HFFc6 (cell line): ENCODE data around the gene MINDY2. TPM values are rescaled to one million over a fixed set of nuclear protein-coding genes. Genes with fewer than 3 reads are reported as not detected.
"Not testable (repeated sequence)": the region's sequence is repeated elsewhere in the genome, so short reads cannot be mapped to it uniquely, and the experiment has no call there.

Source experiments
- DNase-seq: peaks from one replicate; pipeline ENCODE4 v3.0.0-alpha.2; 2018
- H3K27ac Mint-ChIP-seq: 2 replicates; pipeline ENCODE4 v1.8.0; 2020; ENCODE audit warnings: mild to moderate bottlenecking, mixed read lengths
- H3K27me3 Mint-ChIP-seq: 2 replicates; pipeline ENCODE4 v1.8.0; 2021; ENCODE audit warnings: mild to moderate bottlenecking, moderate library complexity, mixed read lengths; ENCODE audit not compliant: insufficient read depth
- H3K36me3 Mint-ChIP-seq: 2 replicates; pipeline ENCODE4 v1.8.0; 2021; ENCODE audit warnings: low read depth, mixed read lengths
- H3K4me1 Mint-ChIP-seq: 2 replicates; pipeline ENCODE4 v1.8.0; 2020; ENCODE audit warnings: low read depth, mixed read lengths
- H3K4me3 Mint-ChIP-seq: 2 replicates; pipeline ENCODE4 v1.8.0; 2020; ENCODE audit warnings: mild to moderate bottlenecking, moderate library complexity, mixed read lengths
- H3K9me3 Mint-ChIP-seq: 2 replicates; pipeline ENCODE4 v1.8.0; 2020; ENCODE audit warnings: mild to moderate bottlenecking, mixed read lengths
- total RNA-seq, 6 experiments: library from RNA; stranded (reverse); fragmentation: NEBNext Ultra II Directional; extraction: Animal tissue kit (Norgen Biotek cat#: 25700); gene quantifications; 2 replicates in 1 of 6; 3 replicates in 5 of 6; pipeline ENCODE4 v1.2.3, GENCODE V29; 2021
- TF ChIP-seq, protein P1 (sequence below): fragments of 200-600 bp; sonication (generic); IDR thresholded peaks from 2 replicates; pipeline ENCODE4 v1.5.0; 2021; ENCODE audit warnings: antibody characterized with exemption, mild to moderate bottlenecking

The MINDY2 gene
- total RNA-seq, 6 experiments from 2014 or later, result 27.9 to 35.7 (median 29.9) TPM

DNA sequence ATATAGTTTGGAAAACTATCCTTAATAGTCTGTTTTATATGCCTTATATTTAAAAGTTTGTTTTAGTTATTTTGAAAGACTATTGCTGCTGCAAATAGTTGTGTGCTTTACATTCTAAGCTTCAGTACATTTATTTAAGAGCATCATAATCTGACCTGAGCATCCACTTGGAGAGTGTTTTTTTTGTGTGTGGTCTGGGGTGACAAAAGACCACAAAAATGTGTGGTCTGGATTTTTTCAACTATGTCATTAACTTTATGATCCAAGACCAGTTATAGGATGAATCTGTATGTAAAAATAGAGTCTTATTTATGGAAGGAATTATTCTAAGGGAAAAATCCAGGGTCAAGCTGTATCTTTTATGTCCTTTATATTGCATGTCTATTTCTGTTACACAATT, 85.0 kb downstream of the MINDY2 start:
- no peak overlapping the region for H3K27ac Mint-ChIP-seq
- no peaks in the 10 kb centered on the region for H3K27me3 Mint-ChIP-seq
- DNase-seq, result peak; percentile 59

DNA sequence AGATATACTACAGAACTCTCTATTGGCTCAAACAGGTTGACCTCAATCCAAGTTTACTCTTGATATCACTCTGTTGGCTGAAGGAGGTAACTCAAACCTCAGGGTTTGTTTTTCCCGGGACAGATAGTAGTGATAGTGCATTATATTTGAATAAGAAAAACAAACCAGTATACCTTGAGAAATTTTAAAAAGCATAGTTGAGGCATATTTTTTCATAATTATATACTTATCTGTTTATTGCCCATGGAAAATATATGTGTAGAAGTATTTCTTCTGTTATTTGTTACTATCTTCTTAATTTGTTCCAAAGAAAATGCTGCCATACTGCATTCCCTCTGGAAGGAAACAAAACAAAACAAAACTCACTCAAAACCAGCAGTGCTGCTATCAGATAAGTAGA, 85.5 kb downstream of the MINDY2 start:
- H3K36me3 Mint-ChIP-seq, result peaks cover 12% of the 10 kb centered on the region
- peaks cover 16% of the 10 kb centered on the region for H3K4me1 Mint-ChIP-seq
- not testable (repeated sequence) for DNase-seq, H3K27me3 Mint-ChIP-seq, H3K9me3 Mint-ChIP-seq, H3K27ac Mint-ChIP-seq, H3K4me3 Mint-ChIP-seq

More for the DNA sequence above, 85.0 kb downstream of the MINDY2 start:
- Mint-ChIP-seq H3K9me3 (no peaks in the 10 kb centered on the region), H3K4me3 (no peak overlapping the region), H3K4me1 (peaks cover 16% of the 10 kb centered on the region), H3K36me3 (peaks cover 12% of the 10 kb centered on the region)
- TF ChIP-seq, protein P1, sequence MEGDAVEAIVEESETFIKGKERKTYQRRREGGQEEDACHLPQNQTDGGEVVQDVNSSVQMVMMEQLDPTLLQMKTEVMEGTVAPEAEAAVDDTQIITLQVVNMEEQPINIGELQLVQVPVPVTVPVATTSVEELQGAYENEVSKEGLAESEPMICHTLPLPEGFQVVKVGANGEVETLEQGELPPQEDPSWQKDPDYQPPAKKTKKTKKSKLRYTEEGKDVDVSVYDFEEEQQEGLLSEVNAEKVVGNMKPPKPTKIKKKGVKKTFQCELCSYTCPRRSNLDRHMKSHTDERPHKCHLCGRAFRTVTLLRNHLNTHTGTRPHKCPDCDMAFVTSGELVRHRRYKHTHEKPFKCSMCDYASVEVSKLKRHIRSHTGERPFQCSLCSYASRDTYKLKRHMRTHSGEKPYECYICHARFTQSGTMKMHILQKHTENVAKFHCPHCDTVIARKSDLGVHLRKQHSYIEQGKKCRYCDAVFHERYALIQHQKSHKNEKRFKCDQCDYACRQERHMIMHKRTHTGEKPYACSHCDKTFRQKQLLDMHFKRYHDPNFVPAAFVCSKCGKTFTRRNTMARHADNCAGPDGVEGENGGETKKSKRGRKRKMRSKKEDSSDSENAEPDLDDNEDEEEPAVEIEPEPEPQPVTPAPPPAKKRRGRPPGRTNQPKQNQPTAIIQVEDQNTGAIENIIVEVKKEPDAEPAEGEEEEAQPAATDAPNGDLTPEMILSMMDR, result no peak

DNA sequence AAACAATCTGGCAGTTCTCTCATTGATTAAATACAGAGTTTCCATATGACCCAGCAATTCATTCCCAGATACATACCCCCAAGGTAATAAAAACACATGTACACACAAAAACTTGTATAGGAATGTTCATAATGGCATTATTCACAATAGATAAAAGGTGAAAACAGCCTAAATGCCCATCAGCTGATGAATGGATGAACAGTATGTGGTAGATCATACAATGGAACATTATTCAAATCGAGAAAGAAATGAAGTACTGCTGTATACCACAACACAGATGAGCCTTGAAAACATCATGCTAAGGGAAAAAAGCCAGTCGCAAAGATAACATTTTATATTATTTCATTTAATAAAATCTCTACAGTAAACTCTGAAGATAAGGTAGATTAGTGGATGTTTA, 91.2 kb downstream of the MINDY2 start:
- no peaks in the 10 kb centered on the region; the same call in none of the 2 replicates for H3K27me3 Mint-ChIP-seq
- no peak overlapping the region for H3K4me3 Mint-ChIP-seq
- no peak for DNase-seq
- no peaks in the 10 kb centered on the region for H3K36me3 Mint-ChIP-seq
- H3K4me1 Mint-ChIP-seq, result no peaks in the 10 kb centered on the region
- TF ChIP-seq, protein P1, result no peak
- H3K9me3 Mint-ChIP-seq, result no peaks in the 10 kb centered on the region
- no peak overlapping the region for H3K27ac Mint-ChIP-seq

DNA sequence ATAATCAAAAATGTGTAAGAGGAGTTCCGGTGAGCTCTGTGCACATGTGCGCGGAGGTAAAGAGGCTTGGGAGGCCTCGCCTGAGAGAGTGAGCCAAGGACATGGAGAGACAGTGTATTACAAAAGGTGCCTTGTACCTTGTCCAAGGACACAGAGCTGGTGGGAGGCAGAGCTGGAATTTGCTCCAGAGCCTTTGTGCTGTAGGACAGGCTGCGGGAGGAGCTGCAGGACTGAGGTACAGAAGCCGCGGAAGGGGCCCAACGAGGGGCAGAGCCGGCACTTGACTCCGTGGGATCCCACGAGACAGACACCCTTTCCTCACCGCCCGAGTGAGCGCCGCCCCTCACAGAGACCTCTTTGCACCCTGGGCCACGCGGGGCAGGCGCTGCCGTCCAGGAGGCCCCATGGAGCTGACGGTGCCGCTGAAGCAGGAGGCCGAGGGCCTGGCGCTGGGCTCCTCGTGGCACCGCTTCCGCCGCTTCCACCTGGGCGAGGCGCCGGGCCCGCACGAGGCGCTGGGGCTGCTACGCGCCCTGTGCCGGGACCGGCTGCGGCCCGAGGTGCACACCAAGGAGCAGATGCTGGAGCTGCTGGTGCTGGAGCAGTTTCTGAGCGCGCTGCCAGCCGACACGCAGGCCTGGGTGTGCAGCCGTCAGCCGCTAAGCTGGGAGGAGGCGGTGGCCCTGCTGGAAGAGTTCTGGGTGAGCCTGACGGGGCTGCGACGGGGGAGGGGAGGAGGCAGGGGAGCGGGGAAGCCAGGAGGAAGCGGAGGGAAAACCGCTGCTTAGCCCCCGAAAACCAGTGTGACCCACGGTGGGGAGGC, 93.7 kb downstream of the MINDY2 start:
- H3K36me3 Mint-ChIP-seq, result no peaks in the 10 kb centered on the region
- no peaks in the 10 kb centered on the region for H3K4me1 Mint-ChIP-seq
- H3K27me3 Mint-ChIP-seq, result no peaks in the 10 kb centered on the region; the same call in none of the 2 replicates
- no peaks in the 10 kb centered on the region for H3K9me3 Mint-ChIP-seq
- TF ChIP-seq, protein P1, result no peak
- DNase-seq, result no peak
- no peak overlapping the region; the same call in 1 of the 2 replicates for H3K27ac Mint-ChIP-seq
- peak overlapping the region; percentile 30; the same call in 1 of the 2 replicates for H3K4me3 Mint-ChIP-seq

DNA sequence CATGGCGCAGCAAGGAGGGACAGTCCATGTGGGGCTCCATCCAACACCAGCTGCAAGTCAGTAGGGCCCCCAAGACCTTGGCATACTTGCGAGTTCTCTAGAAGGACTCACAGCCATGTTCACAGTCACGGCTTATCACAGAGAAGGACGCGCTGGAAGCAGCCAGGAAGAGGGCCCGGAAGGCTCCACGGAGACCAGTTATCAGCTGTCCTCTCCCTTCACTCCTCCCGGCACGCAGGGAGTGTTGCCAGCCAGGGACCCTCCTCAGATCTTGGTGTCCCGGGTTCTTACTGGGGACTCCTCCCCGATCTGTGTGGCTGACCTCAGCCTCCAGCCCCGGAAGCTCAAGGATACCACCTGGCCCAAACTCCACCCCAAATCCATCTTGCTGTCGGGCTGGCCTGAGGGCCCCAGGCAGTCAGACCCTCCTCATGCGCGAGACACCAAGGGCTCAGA, 94.4 kb downstream of the MINDY2 start:
- H3K4me1 Mint-ChIP-seq, result no peaks in the 10 kb centered on the region
- H3K4me3 Mint-ChIP-seq, result peak overlapping the region; percentile 30; the same call in 1 of the 2 replicates
- H3K36me3 Mint-ChIP-seq, result no peaks in the 10 kb centered on the region
- DNase-seq, result no peak
- no peaks in the 10 kb centered on the region; the same call in none of the 2 replicates for H3K27me3 Mint-ChIP-seq
- TF ChIP-seq, protein P1, result no peak
- no peaks in the 10 kb centered on the region for H3K9me3 Mint-ChIP-seq
- peak overlapping the region; percentile 48; the same call in 1 of the 2 replicates for H3K27ac Mint-ChIP-seq

DNA sequence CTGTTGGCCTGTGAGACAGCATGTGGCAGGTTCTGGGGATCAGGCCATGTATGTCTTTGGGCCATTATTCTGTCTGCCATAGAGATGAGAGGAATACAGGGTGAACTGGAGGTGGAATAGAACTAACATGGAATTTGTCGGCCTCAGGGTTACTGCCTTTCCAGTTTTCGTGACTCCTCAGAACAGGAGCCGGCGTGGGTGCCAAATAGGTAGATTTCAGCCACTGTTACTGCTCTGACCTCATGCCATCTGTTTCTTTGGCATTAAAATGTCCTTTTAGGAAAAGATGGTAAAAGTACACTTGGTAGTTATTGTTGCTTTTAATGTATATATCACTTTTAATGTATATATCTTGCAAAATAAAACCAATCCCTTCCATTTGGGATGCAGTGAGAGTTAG, 96.8 kb downstream of the MINDY2 start:
- H3K9me3 Mint-ChIP-seq, result no peaks in the 10 kb centered on the region
- H3K4me1 Mint-ChIP-seq, result no peaks in the 10 kb centered on the region
- H3K27me3 Mint-ChIP-seq, result no peaks in the 10 kb centered on the region; the same call in none of the 2 replicates
- TF ChIP-seq, protein P1, result no peak
- H3K27ac Mint-ChIP-seq, result no peak overlapping the region
- no peaks in the 10 kb centered on the region for H3K36me3 Mint-ChIP-seq
- H3K4me3 Mint-ChIP-seq, result no peak overlapping the region
- no peak for DNase-seq
